Lung (tissue), 12 donors: ENCODE data around the gene TNFRSF13B. TPM values are rescaled to one million over a fixed set of nuclear protein-coding genes. Genes with fewer than 3 reads are reported as not detected.
"Not testable (repeated sequence)": the region's sequence is repeated elsewhere in the genome, so short reads cannot be mapped to it uniquely, and the experiment has no call there.

Experiments used
- ATAC-seq: fragments of 200-7000 bp; cut with Tn5 transposase; one replicate; pipeline ENCODE4 v1.9.1; 2020; ENCODE audit warnings: moderate number of reproducible peaks; ENCODE audit not compliant: insufficient read depth, low FRiP score
- DNase-seq, 3 donors: peaks; one replicate each; pipeline ENCODE4 v3.0.0-alpha.2; 2013 to 2017
- H3K27ac ChIP-seq, 2 donors: one replicate each; pipeline ENCODE4 v1.5.1; 2013; ENCODE audit warnings: mild to moderate bottlenecking in 2 of 2, moderate library complexity in 2 of 2, control low read depth in 1 of 2, inconsistent platforms in 1 of 2, low read depth in 1 of 2, low read length in 1 of 2
- H3K27me3 ChIP-seq, 3 donors: one replicate each; pipeline ENCODE4 v1.5.1; 2013; ENCODE audit warnings: low read length in 2 of 3; ENCODE audit not compliant: control insufficient read depth in 3 of 3, insufficient read depth in 3 of 3
- H3K36me3 ChIP-seq, 4 donors: one replicate each; pipeline ENCODE4 v1.5.1; 2013; ENCODE audit warnings: low read length in 4 of 4, mild to moderate bottlenecking in 1 of 4, moderate library complexity in 1 of 4; ENCODE audit not compliant: control insufficient read depth in 4 of 4, insufficient read depth in 4 of 4
- H3K4me1 ChIP-seq, 5 donors: one replicate each; pipeline ENCODE4 v1.5.1; 2013; ENCODE audit warnings: low read length in 5 of 5, mild to moderate bottlenecking in 2 of 5, moderate library complexity in 1 of 5; ENCODE audit not compliant: control insufficient read depth in 5 of 5, insufficient read depth in 5 of 5
- H3K4me3 ChIP-seq: one replicate; pipeline ENCODE4 v1.5.1; 2013; ENCODE audit warnings: mild to moderate bottlenecking, control low read depth, moderate library complexity
- H3K9ac ChIP-seq, 2 donors: one replicate each; pipeline ENCODE4 v1.5.1; 2013; ENCODE audit warnings: low read length in 2 of 2, control low read depth in 1 of 2; ENCODE audit not compliant: insufficient read depth in 1 of 2
- H3K9me3 ChIP-seq, 4 donors: one replicate each; pipeline ENCODE4 v1.5.1; 2013; ENCODE audit warnings: low read length in 3 of 4, mild to moderate bottlenecking in 1 of 4, moderate library complexity in 1 of 4; ENCODE audit not compliant: control insufficient read depth in 4 of 4, insufficient read depth in 3 of 4
- WGBS, 2 donors: extraction: QIAGEN DNeasy Blood & Tissue Kit; methylation state at CpG; one replicate each; pipeline ENCODE4 v1.1.7; 2013; 5-methylcytosine and 5-hydroxymethylcytosine counted together
- polyA plus RNA-seq, 2 donors: library from polyadenylated mRNA; stranded (reverse); fragments of 200-250 nt; gene quantifications; one replicate each; pipeline ENCODE4 v1.2.1, GENCODE V29; 2013
- total RNA-seq, 2 donors: library from RNA; depleted of rRNA in 1 of 2; stranded (reverse); fragments of >200 nt in 1 of 2; gene quantifications; one replicate each; pipeline ENCODE4 v1.2.1, GENCODE V29; 2014 to 2021
- TF ChIP-seq, protein P1 (sequence below): IDR thresholded peaks from 2 replicates; pipeline ENCODE4 v1.5.1; 2012; ENCODE audit warnings: mild to moderate bottlenecking; ENCODE audit errors: control extremely low read depth, extremely low read depth
- donor health status: control.
- donor health status: control.
- donor health status: Bipolar disorder and iron deficiency.
- donor health status: healthy.
- donor health status: DM: yes; HTN: yes; CAD: no.

Gene TNFRSF13B
- total and polyA plus RNA-seq, 4 donors = 0.08 to 1.4 (median 0.48) TPM

GRCh38 chr17:16981928-16982327 is 10.0 kb upstream of the TNFRSF13B start:
- TF ChIP-seq, protein P1, sequence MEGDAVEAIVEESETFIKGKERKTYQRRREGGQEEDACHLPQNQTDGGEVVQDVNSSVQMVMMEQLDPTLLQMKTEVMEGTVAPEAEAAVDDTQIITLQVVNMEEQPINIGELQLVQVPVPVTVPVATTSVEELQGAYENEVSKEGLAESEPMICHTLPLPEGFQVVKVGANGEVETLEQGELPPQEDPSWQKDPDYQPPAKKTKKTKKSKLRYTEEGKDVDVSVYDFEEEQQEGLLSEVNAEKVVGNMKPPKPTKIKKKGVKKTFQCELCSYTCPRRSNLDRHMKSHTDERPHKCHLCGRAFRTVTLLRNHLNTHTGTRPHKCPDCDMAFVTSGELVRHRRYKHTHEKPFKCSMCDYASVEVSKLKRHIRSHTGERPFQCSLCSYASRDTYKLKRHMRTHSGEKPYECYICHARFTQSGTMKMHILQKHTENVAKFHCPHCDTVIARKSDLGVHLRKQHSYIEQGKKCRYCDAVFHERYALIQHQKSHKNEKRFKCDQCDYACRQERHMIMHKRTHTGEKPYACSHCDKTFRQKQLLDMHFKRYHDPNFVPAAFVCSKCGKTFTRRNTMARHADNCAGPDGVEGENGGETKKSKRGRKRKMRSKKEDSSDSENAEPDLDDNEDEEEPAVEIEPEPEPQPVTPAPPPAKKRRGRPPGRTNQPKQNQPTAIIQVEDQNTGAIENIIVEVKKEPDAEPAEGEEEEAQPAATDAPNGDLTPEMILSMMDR = no peak
- ATAC-seq = no peak
- DNase-seq = no peak
- H3K27me3 ChIP-seq = peaks cover 0 to 3% (median 0%) of the 10 kb centered on the region in 3 donors
- 87 to 98% methylated on average over 5 of the region's 5 CpGs for WGBS, 2 donors
- H3K9me3 ChIP-seq = no peaks in the 10 kb centered on the region
- no peaks in the 10 kb centered on the region for H3K4me1 ChIP-seq
- no peaks in the 10 kb centered on the region for H3K36me3 ChIP-seq
- no peak overlapping the region for H3K4me3 ChIP-seq
- no peak overlapping the region for H3K27ac ChIP-seq
- H3K9ac ChIP-seq = no peak overlapping the region

GRCh38 chr17:16980813-16981731 is 9.2 kb upstream of the TNFRSF13B start:
- Histone ChIP-seq H3K9me3 (no peaks in the 10 kb centered on the region), H3K4me1 (no peaks in the 10 kb centered on the region), H3K27me3 (peaks cover 0 to 6% (median 0%) of the 10 kb centered on the region in 3 donors), H3K9ac (no peak overlapping the region), H3K4me3 (no peak overlapping the region), H3K36me3 (no peaks in the 10 kb centered on the region), H3K27ac (no peak overlapping the region)
- no peak for ATAC-seq
- DNase-seq = no peak
- 87 to 89% methylated on average over 26 of the region's 26 CpGs for WGBS, 2 donors
- TF ChIP-seq, protein P1 = no peak

DNA sequence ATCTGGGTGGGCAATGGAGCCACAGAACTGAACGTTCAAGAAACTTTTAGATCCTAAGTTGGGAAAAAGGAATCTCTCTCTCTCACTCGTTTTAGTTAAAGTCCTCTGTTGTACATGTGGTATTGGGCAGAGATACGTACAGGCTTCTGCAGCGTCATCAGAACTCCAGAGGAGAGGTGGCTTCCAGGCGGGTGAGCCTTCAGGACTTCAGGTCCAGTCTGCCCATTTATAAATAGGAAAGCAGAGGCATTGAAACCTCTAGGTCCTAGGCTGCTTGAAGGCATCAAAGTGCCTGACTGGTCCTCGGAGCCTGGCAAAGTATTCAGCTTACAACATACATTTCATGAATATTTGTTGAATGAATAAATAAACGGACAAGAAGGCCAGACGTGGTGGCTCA is 8.1 kb upstream of the TNFRSF13B start:
- WGBS, 2 donors = 77 to 87% methylated on average over 8 of the region's 8 CpGs
- DNase-seq (no peak), ATAC-seq (no peak)
- no peak overlapping the region for H3K27ac ChIP-seq
- H3K9ac ChIP-seq = no peak overlapping the region
- TF ChIP-seq, protein P1 = no peak
- no peaks in the 10 kb centered on the region for H3K9me3 ChIP-seq
- peaks cover 0 to 6% (median 0%) of the 10 kb centered on the region in 3 donors for H3K27me3 ChIP-seq
- H3K4me1 ChIP-seq = no peaks in the 10 kb centered on the region
- no peaks in the 10 kb centered on the region for H3K36me3 ChIP-seq
- H3K4me3 ChIP-seq = no peak overlapping the region

DNA sequence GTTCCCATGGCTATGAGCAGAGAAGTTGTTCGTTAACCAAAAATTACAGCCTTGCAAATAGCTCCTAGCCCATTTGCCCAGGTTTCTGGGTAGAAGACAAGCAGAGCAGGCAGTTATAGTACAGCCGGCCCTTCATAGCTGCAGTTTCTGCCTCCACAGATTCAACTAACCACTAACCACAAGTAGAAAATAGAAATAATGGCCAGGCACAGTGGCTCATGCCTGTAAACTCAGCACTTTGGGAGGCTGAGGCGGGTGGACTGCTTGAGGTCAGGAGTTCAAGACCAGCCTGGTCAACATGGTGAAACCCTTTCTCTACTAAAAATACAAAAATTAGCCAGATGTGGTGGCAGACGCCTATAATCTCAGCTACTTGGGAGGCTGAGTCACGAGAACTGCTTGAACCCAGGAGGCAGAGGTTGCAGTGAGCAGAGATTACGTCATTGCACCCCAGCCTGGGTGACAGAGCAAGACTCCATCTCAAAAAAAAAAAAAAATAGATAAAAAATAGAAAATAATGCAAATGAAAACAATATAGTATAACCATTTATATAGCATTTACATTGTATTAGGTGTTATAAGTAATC is 7.4 kb upstream of the TNFRSF13B start:
- not testable (repeated sequence) for H3K4me1 ChIP-seq

More for the DNA sequence above, 7.4 kb upstream of the TNFRSF13B start:
- not testable (repeated sequence) for DNase-seq, H3K36me3 ChIP-seq, H3K4me3 ChIP-seq, H3K27me3 ChIP-seq, H3K27ac ChIP-seq, H3K9ac ChIP-seq, ATAC-seq, H3K9me3 ChIP-seq
- whole genome bisulfite sequencing, 2 donors = 87% methylated on average over 6 of the region's 6 CpGs
